Peyer's patch (tissue), 4 donors: ENCODE data around the gene SYPL2. TPM values are rescaled to one million over a fixed set of nuclear protein-coding genes. Genes with fewer than 3 reads are reported as not detected.

Experiments
- DNase-seq, 3 donors: peaks; one replicate each; pipeline ENCODE4 v3.0.0-alpha.2; 2017 to 2019
- H3K27ac ChIP-seq, 4 donors: fragments of 200-600 bp; sonication (generic); one replicate each; pipeline ENCODE4 v1.5.1; 2016 to 2019
- H3K27me3 ChIP-seq, 2 donors: fragments of 200-600 bp; sonication (generic); one replicate each; pipeline ENCODE4 v1.5.1; 2019
- H3K36me3 ChIP-seq, 3 donors: fragments of 200-600 bp; sonication (generic); one replicate each; pipeline ENCODE4 v1.5.1; 2016 to 2019
- H3K4me1 ChIP-seq, 4 donors: fragments of 200-600 bp; sonication (generic); one replicate each; pipeline ENCODE4 v1.5.1; 2016 to 2019
- H3K4me3 ChIP-seq, 4 donors: fragments of 200-600 bp; sonication (generic); 1 replicate in 3 of 4; 2 replicates in 1 of 4; pipeline ENCODE4 v1.5.1; 2016 to 2019; ENCODE audit warnings: mild to moderate bottlenecking in 1 of 4
- H3K9me3 ChIP-seq, 4 donors: fragments of 200-600 bp; sonication (generic); one replicate each; pipeline ENCODE4 v1.5.1; 2016 to 2019; ENCODE audit warnings: mild to moderate bottlenecking in 1 of 4
- POLR2A ChIP-seq, 2 donors: fragments of 450-650 bp; IDR thresholded peaks; one replicate each; pipeline ENCODE4 v1.5.1; 2017; ENCODE audit warnings: antibody characterized with exemption in 2 of 2, mild to moderate bottlenecking in 2 of 2, moderate library complexity in 2 of 2
- total RNA-seq, 4 donors: library from RNA; depleted of rRNA; stranded (reverse); fragments of >200 nt; gene quantifications; one replicate each; pipeline ENCODE4 v1.1.0, GENCODE V29; 2016
- TF ChIP-seq, protein P1 (sequence below), 6 experiments: fragments of 450-650 bp in 4 of 6; fragments of 200-600 bp in 2 of 6; sonication (generic) in 1 of 6; IDR thresholded peaks; one replicate each; pipeline ENCODE4 v1.5.1; 2017 to 2019; ENCODE audit warnings: antibody characterized with exemption in 6 of 6, mild to moderate bottlenecking in 3 of 6, moderate library complexity in 1 of 6

SYPL2 gene
- total RNA-seq, 4 donors from 2014 or later: 0.67 TPM; not detected in 3

GRCh38 chr1:109427171-109427467 is 39.2 kb upstream of the SYPL2 start:
- Histone ChIP-seq H3K27me3 (no peaks in the 10 kb centered on the region), H3K36me3 (no peaks in the 10 kb centered on the region)
- DNase-seq: no peak

GRCh38 chr1:109432336-109432735 is 34.0 kb upstream of the SYPL2 start:
- DNase-seq: no peak
- H3K4me3 ChIP-seq: no peak overlapping the region
- no peaks in the 10 kb centered on the region for H3K27me3 ChIP-seq

More at GRCh38 chr1:109427171-109427467, 39.2 kb upstream of the SYPL2 start:
- TF ChIP-seq POLR2A (IDR thresholded peaks at IDR 0.05): no peak
- TF ChIP-seq, protein P1, sequence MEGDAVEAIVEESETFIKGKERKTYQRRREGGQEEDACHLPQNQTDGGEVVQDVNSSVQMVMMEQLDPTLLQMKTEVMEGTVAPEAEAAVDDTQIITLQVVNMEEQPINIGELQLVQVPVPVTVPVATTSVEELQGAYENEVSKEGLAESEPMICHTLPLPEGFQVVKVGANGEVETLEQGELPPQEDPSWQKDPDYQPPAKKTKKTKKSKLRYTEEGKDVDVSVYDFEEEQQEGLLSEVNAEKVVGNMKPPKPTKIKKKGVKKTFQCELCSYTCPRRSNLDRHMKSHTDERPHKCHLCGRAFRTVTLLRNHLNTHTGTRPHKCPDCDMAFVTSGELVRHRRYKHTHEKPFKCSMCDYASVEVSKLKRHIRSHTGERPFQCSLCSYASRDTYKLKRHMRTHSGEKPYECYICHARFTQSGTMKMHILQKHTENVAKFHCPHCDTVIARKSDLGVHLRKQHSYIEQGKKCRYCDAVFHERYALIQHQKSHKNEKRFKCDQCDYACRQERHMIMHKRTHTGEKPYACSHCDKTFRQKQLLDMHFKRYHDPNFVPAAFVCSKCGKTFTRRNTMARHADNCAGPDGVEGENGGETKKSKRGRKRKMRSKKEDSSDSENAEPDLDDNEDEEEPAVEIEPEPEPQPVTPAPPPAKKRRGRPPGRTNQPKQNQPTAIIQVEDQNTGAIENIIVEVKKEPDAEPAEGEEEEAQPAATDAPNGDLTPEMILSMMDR (IDR thresholded peaks at IDR 0.05): no peak
- H3K9me3 ChIP-seq: no peaks in the 10 kb centered on the region
- H3K27ac ChIP-seq: peak overlapping the region; percentile 76 to 96 (median 89)
- H3K4me3 ChIP-seq: peak overlapping the region; percentile 53 to 91 (median 86)
- peaks cover 0 to 25% (median 9%) of the 10 kb centered on the region in 4 donors for H3K4me1 ChIP-seq

GRCh38 chr1:109433322-109433721 is 33.0 kb upstream of the SYPL2 start:
- DNase-seq: no peak

More at GRCh38 chr1:109432336-109432735, 34.0 kb upstream of the SYPL2 start:
- H3K4me1 ChIP-seq: peaks cover 0 to 6% (median 0%) of the 10 kb centered on the region in 4 donors
- no peaks in the 10 kb centered on the region for H3K36me3 ChIP-seq
- no peak for TF ChIP-seq POLR2A (IDR thresholded peaks at IDR 0.05)
- TF ChIP-seq, protein P1 (IDR thresholded peaks at IDR 0.05): no peak
- no peaks in the 10 kb centered on the region for H3K9me3 ChIP-seq
- no peak overlapping the region for H3K27ac ChIP-seq

GRCh38 chr1:109434484-109434883 is 31.9 kb upstream of the SYPL2 start:
- no peak overlapping the region for H3K27ac ChIP-seq
- H3K4me3 ChIP-seq: no peak overlapping the region
- no peaks in the 10 kb centered on the region for H3K27me3 ChIP-seq
- H3K36me3 ChIP-seq: no peaks in the 10 kb centered on the region
- no peaks in the 10 kb centered on the region for H3K4me1 ChIP-seq
- TF ChIP-seq POLR2A (IDR thresholded peaks at IDR 0.05): no peak
- TF ChIP-seq, protein P1 (IDR thresholded peaks at IDR 0.05): no peak
- no peaks in the 10 kb centered on the region for H3K9me3 ChIP-seq
- no peak for DNase-seq

More at GRCh38 chr1:109433322-109433721, 33.0 kb upstream of the SYPL2 start:
- H3K9me3 ChIP-seq: no peaks in the 10 kb centered on the region
- TF ChIP-seq, protein P1 (IDR thresholded peaks at IDR 0.05): no peak
- H3K27me3 ChIP-seq: no peaks in the 10 kb centered on the region
- no peaks in the 10 kb centered on the region for H3K36me3 ChIP-seq
- H3K27ac ChIP-seq: no peak overlapping the region
- H3K4me3 ChIP-seq: no peak overlapping the region
- no peaks in the 10 kb centered on the region for H3K4me1 ChIP-seq

GRCh38 chr1:109438798-109439297 is 27.5 kb upstream of the SYPL2 start:
- no peak for DNase-seq
- no peak for TF ChIP-seq POLR2A (IDR thresholded peaks at IDR 0.05)
- TF ChIP-seq, protein P1 (IDR thresholded peaks at IDR 0.05): no peak
- Histone ChIP-seq H3K9me3 (no peaks in the 10 kb centered on the region), H3K27ac (no peak overlapping the region), H3K4me1 (no peaks in the 10 kb centered on the region), H3K27me3 (no peaks in the 10 kb centered on the region), H3K4me3 (no peak overlapping the region), H3K36me3 (no peaks in the 10 kb centered on the region)

DNA sequence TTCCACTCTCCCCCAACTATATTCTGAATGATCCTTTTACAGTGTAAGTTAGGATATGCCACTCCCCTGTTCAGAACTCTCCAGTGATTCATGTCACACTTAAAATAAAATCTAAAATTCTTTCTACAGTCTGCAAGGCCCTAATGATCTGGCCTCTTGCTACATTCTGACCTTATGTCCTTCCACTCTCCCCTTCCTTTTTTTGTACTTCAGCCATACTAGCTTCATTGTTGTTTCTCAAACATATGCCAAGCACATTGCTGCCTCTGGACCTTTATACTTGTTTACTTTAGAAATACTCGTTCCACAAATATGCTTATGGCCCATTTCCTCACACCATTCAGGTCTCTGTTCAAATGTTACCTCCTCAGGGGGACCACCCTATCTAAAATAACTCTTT is 25.3 kb upstream of the SYPL2 start:
- Histone ChIP-seq H3K36me3 (no peaks in the 10 kb centered on the region), H3K9me3 (no peaks in the 10 kb centered on the region), H3K27me3 (no peaks in the 10 kb centered on the region), H3K4me3 (no peak overlapping the region), H3K4me1 (no peaks in the 10 kb centered on the region), H3K27ac (no peak overlapping the region)
- TF ChIP-seq POLR2A (IDR thresholded peaks at IDR 0.05): no peak
- DNase-seq: no peak
